ENCODE results near the gene CYB5RL. TPM values are rescaled to one million over a fixed set of nuclear protein-coding genes. Genes with fewer than 3 reads are reported as not detected.

The CYB5RL gene, protein sequence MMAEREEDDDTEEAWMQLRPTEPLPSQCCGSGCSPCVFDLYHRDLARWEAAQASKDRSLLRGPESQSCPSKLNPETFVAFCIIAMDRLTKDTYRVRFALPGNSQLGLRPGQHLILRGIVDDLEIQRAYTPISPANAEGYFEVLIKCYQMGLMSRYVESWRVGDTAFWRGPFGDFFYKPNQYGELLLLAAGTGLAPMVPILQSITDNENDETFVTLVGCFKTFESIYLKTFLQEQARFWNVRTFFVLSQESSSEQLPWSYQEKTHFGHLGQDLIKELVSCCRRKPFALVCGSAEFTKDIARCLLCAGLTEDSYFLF
- total RNA-seq = 10.9 TPM

DNA sequence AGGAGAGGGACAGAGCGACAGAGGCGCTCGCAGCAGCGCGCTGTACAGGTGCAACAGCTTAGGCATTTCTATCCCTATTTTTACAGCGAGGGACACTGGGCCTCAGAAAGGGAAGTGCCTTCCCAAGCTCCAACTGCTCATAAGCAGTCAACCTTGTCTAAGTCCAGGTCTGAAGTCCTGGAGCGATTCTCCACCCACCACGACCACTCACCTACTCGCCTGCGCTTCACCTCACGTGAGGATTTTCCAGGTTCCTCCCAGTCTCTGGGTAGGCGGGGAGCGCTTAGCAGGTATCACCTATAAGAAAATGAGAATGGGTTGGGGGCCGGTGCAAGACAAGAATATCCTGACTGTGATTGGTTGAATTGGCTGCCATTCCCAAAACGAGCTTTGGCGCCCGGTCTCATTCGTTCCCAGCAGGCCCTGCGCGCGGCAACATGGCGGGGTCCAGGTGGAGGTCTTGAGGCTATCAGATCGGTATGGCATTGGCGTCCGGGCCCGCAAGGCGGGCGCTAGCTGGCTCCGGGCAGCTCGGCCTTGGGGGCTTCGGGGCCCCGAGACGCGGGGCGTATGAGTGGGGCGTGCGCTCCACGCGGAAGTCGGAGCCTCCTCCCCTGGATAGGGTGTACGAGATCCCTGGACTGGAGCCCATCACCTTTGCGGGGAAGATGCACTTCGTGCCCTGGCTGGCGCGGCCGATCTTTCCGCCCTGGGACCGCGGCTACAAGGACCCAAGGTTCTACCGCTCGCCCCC is at the start of gene CYB5RL, which contains the start of gene MRPL37:
TSS of gene CYB5RL (minus strand) at position 266 of the 754 bp plus-strand sequence. CDS start 4,414 bp downstream, outside the sequence.
TSS of gene MRPL37 (plus strand) at position 403 of the 754 bp plus-strand sequence. CDS start at position 480, 77 bp downstream.

DNA sequence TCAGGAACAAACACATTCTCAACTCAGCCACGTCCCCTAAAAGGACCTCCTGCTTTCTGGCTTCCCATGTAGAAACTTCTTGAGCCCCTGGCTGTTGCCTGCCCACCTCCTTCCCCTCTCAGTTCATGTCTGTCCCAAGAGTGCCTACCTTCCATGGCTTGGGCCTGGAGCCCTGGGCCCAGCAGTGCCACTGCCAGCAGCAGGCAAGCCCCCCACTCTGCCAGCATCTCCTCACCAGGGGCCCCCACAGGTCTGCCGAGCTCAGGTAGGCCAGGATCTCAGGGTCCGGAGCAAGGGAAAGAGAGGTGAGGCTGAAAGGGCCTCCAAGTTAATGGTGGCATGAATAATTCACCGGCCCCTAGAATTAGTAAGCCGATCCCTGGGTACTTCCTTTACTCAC is 47.1 kb downstream of the CYB5RL start, which contains the start of gene CDCP2:
TSS of gene CDCP2 (minus strand) at position 305 of the 400 bp plus-strand sequence. CDS start at position 227, 78 bp downstream.

Other genes starting within 250 kb of the CYB5RL start
- gene LDLRAD1, start 181.8 kb downstream of the CYB5RL start, total RNA-seq = not detected
- 174 TPM for gene TMEM59, start 146.8 kb downstream of the CYB5RL start, total RNA-seq
- gene TCEANC2, start 146.4 kb downstream of the CYB5RL start, total RNA-seq = 7.1 TPM
- not detected for gene CDCP2, start 47.0 kb downstream of the CYB5RL start, total RNA-seq
- gene MRPL37, start 137 bp upstream of the CYB5RL start, total RNA-seq = 33.6 TPM
- gene SSBP3, start 206.4 kb upstream of the CYB5RL start, total RNA-seq = 43.4 TPM